ENCODE measurements around the gene FAM187B.

FAM187B gene

DNA sequence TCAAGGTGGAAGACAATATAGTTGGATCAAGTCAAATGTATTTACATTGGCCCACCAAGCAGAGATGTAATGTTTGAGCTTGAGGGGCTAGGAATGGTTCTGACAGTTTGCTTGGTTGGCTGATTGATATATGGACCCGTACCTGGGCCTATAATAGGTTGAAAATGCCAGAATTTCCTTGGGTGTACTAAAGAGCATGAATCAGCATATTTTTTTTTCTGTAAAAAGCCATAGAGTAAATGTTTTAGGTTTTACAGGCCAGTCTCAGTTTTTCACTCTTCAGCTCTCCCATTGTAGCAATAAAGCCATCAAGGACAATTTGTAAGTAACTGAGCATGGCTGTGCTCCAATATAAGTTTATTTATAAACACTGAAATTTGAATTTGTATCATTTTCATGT is 47.2 kb downstream of the FAM187B start:
- Histone ChIP-seq H3K9ac (ENCODE audit: low read depth, low read length, poor library complexity) (no peak overlapping the region), H3K4me2 (ENCODE audit: insufficient read depth, low read length, poor library complexity, severe bottlenecking) (no peak overlapping the region), H2BK120ac (ENCODE audit: low read depth, low read length) (no peak overlapping the region), H3K23ac (ENCODE audit: low read depth, low read length, poor library complexity) (no peak overlapping the region), H3K4ac (ENCODE audit: low read length) (no peak overlapping the region), H3K27me3 (ENCODE audit: control insufficient read depth in 3 of 3, insufficient read depth in 3 of 3, low read depth in 1 of 3, low read length in 3 of 3) (no peaks in the 10 kb centered on the region), H4K8ac (ENCODE audit: low read depth, low read length) (no peak overlapping the region), H3K27ac (replicated peaks; ENCODE audit: low read length) (no peak overlapping the region), H2BK15ac (ENCODE audit: low read length) (no peak overlapping the region), H3K9me3 (replicated peaks in 1 of 2; ENCODE audit: control insufficient read depth in 2 of 2, insufficient read depth in 1 of 2, low read depth in 1 of 2, low read length in 2 of 2) (no peaks in the 10 kb centered on the region), H2AFZ (ENCODE audit: low read length) (no peak overlapping the region), H3K4me1 (ENCODE audit: control insufficient read depth in 2 of 2, insufficient read depth in 1 of 2, low read depth in 1 of 2, low read length in 2 of 2) (no peaks in the 10 kb centered on the region), H2AK5ac (ENCODE audit: low read depth, low read length) (no peak overlapping the region), H2BK12ac (ENCODE audit: low read length) (no peak overlapping the region), H3K14ac (ENCODE audit: low read length) (no peak overlapping the region), H3K18ac (ENCODE audit: low read length) (no peak overlapping the region), H3K36me3 (replicated peaks in 1 of 2; ENCODE audit: control insufficient read depth in 2 of 2, insufficient read depth in 2 of 2, low read length in 2 of 2) (no peaks in the 10 kb centered on the region), H3K4me3 (ENCODE audit: low read length in 2 of 2) (no peak overlapping the region), H4K91ac (ENCODE audit: low read depth, low read length, poor library complexity) (no peak overlapping the region), H2BK5ac (ENCODE audit: low read length) (no peak overlapping the region), H3K79me1 (ENCODE audit: low read depth, low read length) (no peaks in the 10 kb centered on the region)
- WGBS, 2 donors (ENCODE audit: extremely low coverage in 2 of 2, insufficient read length in 2 of 2, insufficient replicate concordance in 1 of 2): no CpG with 5 or more reads among the region's 1 CpG
- DNase-seq (ENCODE audit: low spot score): no peak

- H3K18ac ChIP-seq (ENCODE audit: low read length): no peak overlapping the region
- no peak overlapping the region for H3K4me2 ChIP-seq (ENCODE audit: insufficient read depth, low read length, poor library complexity, severe bottlenecking)
- no peak overlapping the region for H3K4me3 ChIP-seq (ENCODE audit: low read length in 2 of 2)
- H3K79me1 ChIP-seq (ENCODE audit: low read depth, low read length): no peaks in the 10 kb centered on the region
- no peak overlapping the region for H3K27ac ChIP-seq (replicated peaks; ENCODE audit: low read length)
- DNase-seq (ENCODE audit: low spot score): no peak
- H4K91ac ChIP-seq (ENCODE audit: low read depth, low read length, poor library complexity): no peak overlapping the region
- WGBS, 2 donors (ENCODE audit: extremely low coverage in 2 of 2, insufficient read length in 2 of 2, insufficient replicate concordance in 1 of 2): no CpG with 5 or more reads among the region's 3 CpGs
- no peak overlapping the region for H2AFZ ChIP-seq (ENCODE audit: low read length)
- H2BK5ac ChIP-seq (ENCODE audit: low read length): no peak overlapping the region
- H2BK120ac ChIP-seq (ENCODE audit: low read depth, low read length): no peak overlapping the region
- H2BK12ac ChIP-seq (ENCODE audit: low read length): no peak overlapping the region
- no peaks in the 10 kb centered on the region for H3K4me1 ChIP-seq (ENCODE audit: control insufficient read depth in 2 of 2, insufficient read depth in 1 of 2, low read depth in 1 of 2, low read length in 2 of 2)
- H2BK15ac ChIP-seq (ENCODE audit: low read length): no peak overlapping the region
- H2AK5ac ChIP-seq (ENCODE audit: low read depth, low read length): no peak overlapping the region
- no peaks in the 10 kb centered on the region for H3K27me3 ChIP-seq (ENCODE audit: control insufficient read depth in 3 of 3, insufficient read depth in 3 of 3, low read depth in 1 of 3, low read length in 3 of 3)
- no peak overlapping the region for H3K14ac ChIP-seq (ENCODE audit: low read length)
- no peak overlapping the region for H4K8ac ChIP-seq (ENCODE audit: low read depth, low read length)
- H3K9ac ChIP-seq (ENCODE audit: low read depth, low read length, poor library complexity): no peak overlapping the region
- no peaks in the 10 kb centered on the region for H3K36me3 ChIP-seq (replicated peaks in 1 of 2; ENCODE audit: control insufficient read depth in 2 of 2, insufficient read depth in 2 of 2, low read length in 2 of 2)
- no peak overlapping the region for H3K23ac ChIP-seq (ENCODE audit: low read depth, low read length, poor library complexity)
- no peaks in the 10 kb centered on the region for H3K9me3 ChIP-seq (replicated peaks in 1 of 2; ENCODE audit: control insufficient read depth in 2 of 2, insufficient read depth in 1 of 2, low read depth in 1 of 2, low read length in 2 of 2)
- H3K4ac ChIP-seq (ENCODE audit: low read length): no peak overlapping the region
Measured at GRCh38 chr19:35179830-35180229, 48.7 kb downstream of the FAM187B start.

- no peak overlapping the region for H2BK5ac ChIP-seq (ENCODE audit: low read length)
- H3K9me3 ChIP-seq (replicated peaks in 1 of 2; ENCODE audit: control insufficient read depth in 2 of 2, insufficient read depth in 1 of 2, low read depth in 1 of 2, low read length in 2 of 2): no peaks in the 10 kb centered on the region
- H2BK120ac ChIP-seq (ENCODE audit: low read depth, low read length): no peak overlapping the region
- no peak overlapping the region for H2BK12ac ChIP-seq (ENCODE audit: low read length)
- no peaks in the 10 kb centered on the region for H3K79me1 ChIP-seq (ENCODE audit: low read depth, low read length)
- H3K14ac ChIP-seq (ENCODE audit: low read length): no peak overlapping the region
- no CpG with 5 or more reads among the region's 2 CpGs for WGBS, 2 donors (ENCODE audit: extremely low coverage in 2 of 2, insufficient read length in 2 of 2, insufficient replicate concordance in 1 of 2)
- H3K9ac ChIP-seq (ENCODE audit: low read depth, low read length, poor library complexity): no peak overlapping the region
- H2BK15ac ChIP-seq (ENCODE audit: low read length): no peak overlapping the region
- H3K23ac ChIP-seq (ENCODE audit: low read depth, low read length, poor library complexity): no peak overlapping the region
- no peaks in the 10 kb centered on the region for H3K27me3 ChIP-seq (ENCODE audit: control insufficient read depth in 3 of 3, insufficient read depth in 3 of 3, low read depth in 1 of 3, low read length in 3 of 3)
- H3K18ac ChIP-seq (ENCODE audit: low read length): no peak overlapping the region
- H3K4me1 ChIP-seq (ENCODE audit: control insufficient read depth in 2 of 2, insufficient read depth in 1 of 2, low read depth in 1 of 2, low read length in 2 of 2): no peaks in the 10 kb centered on the region
- no peak overlapping the region for H3K4me3 ChIP-seq (ENCODE audit: low read length in 2 of 2)
- no peak overlapping the region for H2AK5ac ChIP-seq (ENCODE audit: low read depth, low read length)
- H3K4ac ChIP-seq (ENCODE audit: low read length): no peak overlapping the region
- no peak overlapping the region for H3K27ac ChIP-seq (replicated peaks; ENCODE audit: low read length)
- no peak overlapping the region for H2AFZ ChIP-seq (ENCODE audit: low read length)
- no peak overlapping the region for H3K4me2 ChIP-seq (ENCODE audit: insufficient read depth, low read length, poor library complexity, severe bottlenecking)
- H4K91ac ChIP-seq (ENCODE audit: low read depth, low read length, poor library complexity): no peak overlapping the region
- no peak for DNase-seq (ENCODE audit: low spot score)
- H3K36me3 ChIP-seq (replicated peaks in 1 of 2; ENCODE audit: control insufficient read depth in 2 of 2, insufficient read depth in 2 of 2, low read length in 2 of 2): no peaks in the 10 kb centered on the region
- no peak overlapping the region for H4K8ac ChIP-seq (ENCODE audit: low read depth, low read length)
Measured at GRCh38 chr19:35178701-35179100, 49.8 kb downstream of the FAM187B start.

- no peak for DNase-seq (ENCODE audit: low spot score)
- H3K4ac ChIP-seq (ENCODE audit: low read length): no peak overlapping the region
- H3K9me3 ChIP-seq (replicated peaks in 1 of 2; ENCODE audit: control insufficient read depth in 2 of 2, insufficient read depth in 1 of 2, low read depth in 1 of 2, low read length in 2 of 2): peaks cover 0 to 4% of the 10 kb centered on the region in 2 donors
- no peaks in the 10 kb centered on the region for H3K27me3 ChIP-seq (ENCODE audit: control insufficient read depth in 3 of 3, insufficient read depth in 3 of 3, low read depth in 1 of 3, low read length in 3 of 3)
- H3K79me1 ChIP-seq (ENCODE audit: low read depth, low read length): no peaks in the 10 kb centered on the region
- H3K4me3 ChIP-seq (ENCODE audit: low read length in 2 of 2): no peak overlapping the region
- H4K91ac ChIP-seq (ENCODE audit: low read depth, low read length, poor library complexity): no peak overlapping the region
- H2BK12ac ChIP-seq (ENCODE audit: low read length): no peak overlapping the region
- H2AFZ ChIP-seq (ENCODE audit: low read length): no peak overlapping the region
- H3K4me2 ChIP-seq (ENCODE audit: insufficient read depth, low read length, poor library complexity, severe bottlenecking): no peak overlapping the region
- no peak overlapping the region for H4K8ac ChIP-seq (ENCODE audit: low read depth, low read length)
- H3K36me3 ChIP-seq (replicated peaks in 1 of 2; ENCODE audit: control insufficient read depth in 2 of 2, insufficient read depth in 2 of 2, low read length in 2 of 2): no peaks in the 10 kb centered on the region
- H3K14ac ChIP-seq (ENCODE audit: low read length): no peak overlapping the region
- H3K18ac ChIP-seq (ENCODE audit: low read length): no peak overlapping the region
- H2AK5ac ChIP-seq (ENCODE audit: low read depth, low read length): no peak overlapping the region
- no peak overlapping the region for H2BK5ac ChIP-seq (ENCODE audit: low read length)
- no peak overlapping the region for H3K23ac ChIP-seq (ENCODE audit: low read depth, low read length, poor library complexity)
- H3K27ac ChIP-seq (replicated peaks; ENCODE audit: low read length): no peak overlapping the region
- no peak overlapping the region for H2BK120ac ChIP-seq (ENCODE audit: low read depth, low read length)
- no CpG with 5 or more reads among the region's 7 CpGs for WGBS, 2 donors (ENCODE audit: extremely low coverage in 2 of 2, insufficient read length in 2 of 2, insufficient replicate concordance in 1 of 2)
- H3K9ac ChIP-seq (ENCODE audit: low read depth, low read length, poor library complexity): no peak overlapping the region
- no peak overlapping the region for H2BK15ac ChIP-seq (ENCODE audit: low read length)
- H3K4me1 ChIP-seq (ENCODE audit: control insufficient read depth in 2 of 2, insufficient read depth in 1 of 2, low read depth in 1 of 2, low read length in 2 of 2): no peaks in the 10 kb centered on the region
Measured at GRCh38 chr19:35177377-35178274, 50.9 kb downstream of the FAM187B start.
